Upper lobe of left lung (tissue), 6 donors: Measurements from ENCODE around the gene DPYSL3. TPM values are rescaled to one million over a fixed set of nuclear protein-coding genes. Genes with fewer than 3 reads are reported as not detected.

ENCODE experiments used
- ATAC-seq, 2 donors: fragments of 200-7000 bp; cut with Tn5 transposase; one replicate each; pipeline ENCODE4 v1.9.1; 2022; ENCODE audit warnings: mild to moderate bottlenecking in 2 of 2, moderate library complexity in 2 of 2; ENCODE audit not compliant: low FRiP score in 2 of 2
- DNase-seq, 2 donors: peaks; one replicate each; pipeline ENCODE4 v3.0.0-alpha.2; 2019 to 2020
- H3K27ac ChIP-seq, 4 donors: fragments of 200-600 bp; sonication (generic); one replicate each; pipeline ENCODE4 v1.5.1; 2016 to 2019
- H3K27me3 ChIP-seq, 4 donors: fragments of 200-600 bp; sonication (generic); one replicate each; pipeline ENCODE4 v1.5.1; 2017 to 2019
- H3K36me3 ChIP-seq, 4 donors: fragments of 200-600 bp; sonication (generic); one replicate each; pipeline ENCODE4 v1.5.1; 2016 to 2019
- H3K4me1 ChIP-seq, 4 donors: fragments of 200-600 bp; sonication (generic); one replicate each; pipeline ENCODE4 v1.5.1; 2018 to 2019
- H3K4me3 ChIP-seq, 4 donors: fragments of 200-600 bp; sonication (generic); one replicate each; pipeline ENCODE4 v1.5.1; 2017 to 2019; ENCODE audit warnings: mild to moderate bottlenecking in 2 of 4, moderate library complexity in 1 of 4
- H3K9me3 ChIP-seq, 4 donors: fragments of 200-600 bp; sonication (generic); one replicate each; pipeline ENCODE4 v1.5.1; 2018 to 2019
- CTCF ChIP-seq, 6 experiments: fragments of 450-650 bp in 4 of 6; fragments of 200-600 bp in 2 of 6; sonication (generic) in 2 of 6; IDR thresholded peaks; one replicate each; pipeline ENCODE4 v1.5.1; 2016 to 2019; ENCODE audit warnings: antibody characterized with exemption in 6 of 6
- EP300 ChIP-seq, 4 donors: sonication (generic); formaldehyde crosslinking; IDR thresholded peaks; one replicate each; pipeline ENCODE4 v1.5.1; 2017; ENCODE audit warnings: antibody characterized with exemption in 4 of 4, control low read depth in 2 of 4
- POLR2A ChIP-seq, 4 donors: fragments of 450-650 bp; IDR thresholded peaks; one replicate each; pipeline ENCODE4 v1.5.1; 2016 to 2017; ENCODE audit warnings: antibody characterized with exemption in 4 of 4, mild to moderate bottlenecking in 2 of 4
- POLR2AphosphoS5 ChIP-seq, 2 donors: sonication (generic); formaldehyde crosslinking; IDR thresholded peaks; one replicate each; pipeline ENCODE4 v1.5.1; 2017; ENCODE audit warnings: antibody characterized with exemption in 2 of 2
- WGBS, 2 donors: methylation state at CpG; one replicate each; pipeline ENCODE4 v1.1.5; 2017 to 2018; 5-methylcytosine and 5-hydroxymethylcytosine counted together
- total RNA-seq, 6 donors: library from RNA; depleted of rRNA in 4 of 6; stranded (reverse); fragments of >200 nt in 4 of 6; gene quantifications; one replicate each; pipeline versions ENCODE4 v1.1.0 to v1.2.1, GENCODE V29; 2016 to 2021
- donor health status: DM: no; HTN: no; CAD: no; lungs with moderate emphysema.
- donor health status: DM: no; HTN: yes; CAD: no; lungs with severe emphysema.

Gene DPYSL3
- total RNA-seq, 6 donors from 2014 or later: 24.4 to 85.1 (median 40.6) TPM

- Histone ChIP-seq H3K27me3 (no peaks in the 10 kb centered on the region), H3K36me3 (no peaks in the 10 kb centered on the region), H3K4me1 (peaks cover 0 to 14% (median 7%) of the 10 kb centered on the region in 4 donors), H3K27ac (no peak overlapping the region), H3K9me3 (no peaks in the 10 kb centered on the region), H3K4me3 (no peak overlapping the region)
- WGBS, 2 donors: 64 to 73% methylated on average over 3 of the region's 3 CpGs
- ATAC-seq: peak in 1 of 2 donors; percentile 27
- no peak for DNase-seq
- no peak for TF ChIP-seq CTCF (IDR thresholded peaks at IDR 0.05)
Observed at GRCh38 chr5:147436596-147436995, 73.3 kb downstream of the DPYSL3 start.

- Histone ChIP-seq H3K27ac (no peak overlapping the region), H3K4me1 (peaks cover 0 to 14% (median 7%) of the 10 kb centered on the region in 4 donors), H3K9me3 (no peaks in the 10 kb centered on the region), H3K27me3 (no peaks in the 10 kb centered on the region), H3K36me3 (no peaks in the 10 kb centered on the region), H3K4me3 (no peak overlapping the region)
- ATAC-seq: no peak
- 82 to 84% methylated on average over 3 of the region's 3 CpGs for WGBS, 2 donors
- TF ChIP-seq POLR2AphosphoS5 (IDR thresholded peaks at IDR 0.05) (no peak), EP300 (IDR thresholded peaks at IDR 0.05) (no peak), POLR2A (IDR thresholded peaks at IDR 0.05) (no peak), CTCF (IDR thresholded peaks at IDR 0.05) (no peak)
- DNase-seq: no peak
Observed at GRCh38 chr5:147434049-147434448, 75.8 kb downstream of the DPYSL3 start.

GRCh38 chr5:147432323-147432722 is 77.5 kb downstream of the DPYSL3 start:
- ATAC-seq (no peak), DNase-seq (no peak)
- TF ChIP-seq POLR2AphosphoS5 (IDR thresholded peaks at IDR 0.05): no peak
- Histone ChIP-seq H3K27ac (no peak overlapping the region), H3K4me1 (peaks cover 8 to 23% (median 15%) of the 10 kb centered on the region in 4 donors), H3K9me3 (no peaks in the 10 kb centered on the region), H3K4me3 (no peak overlapping the region), H3K27me3 (no peaks in the 10 kb centered on the region), H3K36me3 (no peaks in the 10 kb centered on the region)
- WGBS, 2 donors: 76 to 88% methylated on average over 4 of the region's 4 CpGs

GRCh38 chr5:147431586-147431985 is 78.3 kb downstream of the DPYSL3 start:
- H3K36me3 ChIP-seq: no peaks in the 10 kb centered on the region
- ATAC-seq (no peak), DNase-seq (no peak)
- TF ChIP-seq EP300 (IDR thresholded peaks at IDR 0.05) (no peak), POLR2AphosphoS5 (IDR thresholded peaks at IDR 0.05) (no peak)
- no peaks in the 10 kb centered on the region for H3K27me3 ChIP-seq
- H3K4me1 ChIP-seq: peaks cover 11 to 21% (median 14%) of the 10 kb centered on the region in 4 donors
- H3K4me3 ChIP-seq: no peak overlapping the region
- H3K9me3 ChIP-seq: no peaks in the 10 kb centered on the region
- no peak overlapping the region for H3K27ac ChIP-seq
- WGBS, 2 donors: 55 to 69% methylated on average over 3 of the region's 3 CpGs

- TF ChIP-seq CTCF (IDR thresholded peaks at IDR 0.05) (no peak), POLR2AphosphoS5 (IDR thresholded peaks at IDR 0.05) (no peak), EP300 (IDR thresholded peaks at IDR 0.05) (no peak), POLR2A (IDR thresholded peaks at IDR 0.05) (no peak)
- H3K4me1 ChIP-seq: peaks cover 11 to 15% (median 13%) of the 10 kb centered on the region in 4 donors
Observed at GRCh38 chr5:147430628-147431027, 79.2 kb downstream of the DPYSL3 start.

More at GRCh38 chr5:147430628-147431027, 79.2 kb downstream of the DPYSL3 start:
- Histone ChIP-seq H3K9me3 (no peaks in the 10 kb centered on the region), H3K4me3 (no peak overlapping the region), H3K27me3 (no peaks in the 10 kb centered on the region), H3K36me3 (no peaks in the 10 kb centered on the region), H3K27ac (no peak overlapping the region)
- DNase-seq: no peak
- ATAC-seq: no peak
- 100% methylated on average over 2 of the region's 2 CpGs for WGBS, 2 donors
